ENCODE measurements around the gene MAP3K14.

The MAP3K14 gene

DNA sequence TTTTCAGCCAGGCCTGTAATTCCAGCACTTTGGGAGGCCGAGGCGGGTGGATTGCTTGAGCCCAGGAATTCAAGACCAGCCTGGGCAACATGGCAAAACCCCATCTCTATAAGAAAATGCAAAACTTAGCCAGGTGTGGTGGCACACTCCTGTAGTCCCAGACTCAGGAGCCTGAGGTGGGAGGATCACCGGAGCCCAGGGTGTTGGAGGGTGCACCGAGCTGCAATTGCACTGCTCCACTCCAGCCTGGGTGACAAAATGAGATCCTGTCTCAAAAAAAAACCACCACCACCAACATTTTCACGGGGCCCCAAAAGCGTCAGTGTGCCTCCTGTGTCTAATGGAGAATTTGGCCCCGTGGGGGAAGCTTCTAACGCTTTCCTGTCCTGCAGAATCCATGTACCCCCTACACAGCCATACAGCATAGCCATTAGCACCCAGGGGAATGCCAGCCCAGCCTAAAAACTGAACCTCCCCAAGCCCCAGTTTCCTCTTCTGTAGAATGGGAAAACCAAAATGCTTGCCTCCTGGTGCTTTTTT is 22.2 kb upstream of the MAP3K14 start:
- DNase-seq (ENCODE audit: low read depth) = no peak

DNA sequence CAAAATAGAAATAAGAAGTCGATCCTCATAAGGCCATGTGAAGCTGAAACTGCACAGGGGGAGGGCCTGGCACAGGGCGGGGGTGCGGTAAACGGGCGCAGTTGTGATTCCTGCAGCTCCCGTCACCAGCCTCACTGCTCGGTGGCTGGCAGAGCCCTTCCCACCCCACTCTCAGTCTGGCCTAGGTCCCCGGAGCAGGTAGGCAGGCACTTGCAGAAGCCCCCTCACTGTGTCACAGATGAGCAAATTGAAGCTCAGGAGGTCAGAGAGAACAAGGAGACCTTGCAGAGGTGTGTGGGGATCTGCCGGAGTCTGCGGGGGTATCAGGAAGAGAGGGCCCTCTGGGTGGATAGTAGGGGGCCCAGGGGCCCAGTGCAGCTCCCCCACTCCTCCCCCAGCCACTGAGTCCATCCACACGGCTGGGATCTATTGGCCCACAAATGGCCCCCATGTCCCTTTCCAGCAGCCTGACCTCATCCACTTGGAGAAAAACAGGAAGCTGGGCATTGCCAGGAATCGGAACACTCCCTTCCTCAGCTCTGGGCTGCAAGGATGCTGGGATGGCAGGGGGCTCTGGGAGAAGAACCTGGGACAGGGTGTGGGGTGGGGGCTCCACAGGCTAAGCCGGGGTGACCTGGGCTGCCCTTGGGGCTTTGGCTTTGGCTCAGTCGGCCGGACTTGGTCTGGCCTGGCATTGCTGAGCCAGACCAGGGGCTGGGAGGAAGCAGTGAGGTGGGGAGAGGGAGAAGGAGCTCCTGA is 21.4 kb upstream of the MAP3K14 start:
- no peak for DNase-seq (ENCODE audit: low read depth)

DNA sequence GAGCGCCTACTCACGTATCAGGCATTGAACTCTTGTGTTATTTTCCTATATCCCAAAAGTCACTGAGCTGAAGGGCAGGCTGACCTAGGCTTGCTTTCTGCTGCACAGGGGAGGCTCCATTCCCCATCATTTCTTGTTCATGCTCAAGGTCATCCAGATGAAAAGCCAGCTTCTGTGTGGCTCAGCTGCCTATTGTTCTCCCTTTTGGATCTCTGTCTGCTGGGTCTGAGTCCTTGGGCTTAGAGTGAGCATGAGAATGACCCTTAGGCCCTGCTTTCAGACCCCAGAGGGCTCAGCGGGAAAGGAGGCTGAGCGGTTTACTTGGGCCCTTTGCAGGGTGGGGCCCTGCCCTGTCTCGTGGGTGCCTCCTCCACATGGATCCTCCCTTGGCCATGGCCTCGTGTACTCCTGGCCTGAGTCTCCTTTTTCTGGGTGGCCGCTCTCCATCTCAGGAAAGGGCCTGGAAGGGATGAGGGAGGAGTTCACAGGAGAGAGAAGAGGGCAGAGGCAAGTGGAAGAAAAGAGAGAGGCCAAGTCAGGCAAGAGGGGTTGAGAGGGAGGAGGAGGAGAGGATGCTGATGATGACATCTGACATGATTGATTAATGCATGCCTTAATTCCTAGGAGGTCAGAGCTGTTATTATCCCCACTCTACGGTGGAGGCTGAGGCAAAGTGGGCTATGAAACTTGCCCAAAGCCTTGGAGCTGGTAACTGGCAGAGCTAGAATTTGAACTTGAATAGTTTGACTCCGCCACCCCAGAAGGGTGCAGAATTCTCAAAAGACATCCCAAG is 19.8 kb upstream of the MAP3K14 start:
- no peak for DNase-seq (ENCODE audit: low read depth)

DNA sequence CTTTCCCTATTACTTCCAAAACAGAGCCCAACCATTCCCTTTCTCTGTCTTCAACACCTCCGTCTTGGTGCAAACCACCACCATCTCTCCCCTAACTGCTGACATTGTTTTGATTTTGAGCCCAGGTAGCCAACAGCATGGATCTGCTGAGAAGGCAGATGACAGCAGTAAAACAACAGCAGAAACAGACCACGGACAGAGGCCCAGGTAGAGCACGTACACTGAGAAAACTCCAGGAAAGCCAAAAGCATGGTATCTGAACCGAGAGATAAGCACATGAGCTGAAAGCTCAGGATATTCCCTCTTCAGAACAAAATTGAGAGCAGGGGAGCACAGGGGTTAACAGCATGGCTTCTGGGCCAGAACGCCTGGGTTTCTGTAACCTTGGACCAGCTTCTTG is 18.9 kb upstream of the MAP3K14 start:
- no peak for DNase-seq (ENCODE audit: low read depth)

DNA sequence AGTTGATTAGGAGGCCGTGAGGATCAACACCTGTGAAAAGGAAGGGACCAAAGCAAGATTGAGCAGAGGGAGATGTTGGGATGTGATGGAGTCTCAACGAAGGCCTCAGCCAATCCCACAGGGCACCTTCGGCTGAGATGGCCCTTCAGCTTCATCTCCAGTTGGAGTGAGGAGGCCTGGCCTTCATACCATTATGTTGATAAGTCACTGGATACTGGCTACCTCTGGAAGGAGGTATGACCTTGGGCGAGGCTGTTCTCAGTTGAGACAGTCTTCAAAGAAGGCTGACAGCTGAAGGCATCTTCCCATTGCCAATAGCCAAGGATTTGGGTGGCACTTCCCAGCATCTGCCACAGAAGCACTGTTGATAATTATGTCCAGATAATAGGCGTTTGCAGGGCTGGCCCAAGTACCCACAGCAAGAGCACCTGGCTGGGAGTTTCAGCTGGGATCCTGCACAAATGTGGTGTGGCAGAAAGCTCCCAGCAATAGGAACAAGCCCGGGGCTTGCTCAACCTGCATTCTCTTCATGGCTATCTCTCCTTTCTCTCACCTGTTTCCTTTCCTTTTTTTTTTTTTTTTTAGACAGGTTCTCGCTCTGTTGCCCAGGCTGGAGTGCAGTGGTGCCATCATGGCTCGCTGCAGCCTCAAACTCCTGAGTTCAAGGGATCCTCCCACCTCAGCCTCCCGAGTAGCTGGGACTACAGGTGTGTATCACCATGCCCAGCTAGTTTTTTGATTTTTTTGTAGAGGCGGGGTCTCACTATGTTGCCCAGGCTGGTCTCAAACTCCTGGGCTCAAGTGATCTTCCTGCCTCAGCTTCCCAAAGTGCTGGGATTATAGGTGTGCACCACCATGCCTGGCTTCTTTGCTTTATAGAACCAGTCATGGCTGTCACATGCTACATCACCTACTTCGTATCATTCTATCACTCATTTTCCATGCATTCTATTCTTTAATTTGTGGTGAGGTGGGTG is 18.2 kb upstream of the MAP3K14 start:
- DNase-seq (ENCODE audit: low read depth) = no peak

DNA sequence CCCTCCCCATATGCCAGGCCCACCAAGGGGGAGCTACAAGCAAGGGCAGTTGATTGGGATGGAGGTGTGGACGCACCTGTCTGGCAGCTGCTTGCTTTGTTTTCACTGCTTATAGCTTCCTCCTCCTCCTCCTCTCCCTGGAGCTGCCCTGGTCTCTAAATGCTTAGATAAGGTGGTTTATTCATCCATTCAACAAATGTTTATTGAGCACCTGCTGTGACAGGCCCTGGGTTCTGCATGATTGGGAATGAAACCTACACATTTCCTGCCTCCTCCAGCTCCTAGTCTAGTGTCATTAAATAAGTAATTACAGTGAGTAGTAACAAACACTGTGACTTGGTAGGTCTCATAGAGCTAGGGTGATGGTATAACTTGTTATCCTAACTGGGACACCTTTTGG is 17.4 kb upstream of the MAP3K14 start:
- DNase-seq (ENCODE audit: low read depth) = no peak

DNA sequence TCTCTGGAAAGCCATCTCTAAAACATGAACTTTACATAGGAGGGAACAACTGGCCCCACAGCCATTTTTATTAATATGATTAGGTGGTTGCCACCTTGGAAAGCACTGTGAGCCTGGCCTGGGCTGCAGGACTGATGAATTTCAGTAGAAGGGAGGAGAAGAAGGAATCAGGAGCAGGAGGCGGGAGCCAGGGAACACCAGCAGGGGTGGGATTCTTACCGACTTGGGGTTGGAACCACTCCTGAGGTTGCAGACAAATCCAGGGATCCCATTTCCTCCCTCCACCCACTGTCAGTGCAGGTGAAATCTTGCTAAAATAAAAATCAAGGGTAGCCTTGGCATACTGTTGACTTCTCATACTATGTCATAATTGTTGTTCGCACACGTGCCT is 16.9 kb upstream of the MAP3K14 start:
- DNase-seq (ENCODE audit: low read depth) = no peak

DNA sequence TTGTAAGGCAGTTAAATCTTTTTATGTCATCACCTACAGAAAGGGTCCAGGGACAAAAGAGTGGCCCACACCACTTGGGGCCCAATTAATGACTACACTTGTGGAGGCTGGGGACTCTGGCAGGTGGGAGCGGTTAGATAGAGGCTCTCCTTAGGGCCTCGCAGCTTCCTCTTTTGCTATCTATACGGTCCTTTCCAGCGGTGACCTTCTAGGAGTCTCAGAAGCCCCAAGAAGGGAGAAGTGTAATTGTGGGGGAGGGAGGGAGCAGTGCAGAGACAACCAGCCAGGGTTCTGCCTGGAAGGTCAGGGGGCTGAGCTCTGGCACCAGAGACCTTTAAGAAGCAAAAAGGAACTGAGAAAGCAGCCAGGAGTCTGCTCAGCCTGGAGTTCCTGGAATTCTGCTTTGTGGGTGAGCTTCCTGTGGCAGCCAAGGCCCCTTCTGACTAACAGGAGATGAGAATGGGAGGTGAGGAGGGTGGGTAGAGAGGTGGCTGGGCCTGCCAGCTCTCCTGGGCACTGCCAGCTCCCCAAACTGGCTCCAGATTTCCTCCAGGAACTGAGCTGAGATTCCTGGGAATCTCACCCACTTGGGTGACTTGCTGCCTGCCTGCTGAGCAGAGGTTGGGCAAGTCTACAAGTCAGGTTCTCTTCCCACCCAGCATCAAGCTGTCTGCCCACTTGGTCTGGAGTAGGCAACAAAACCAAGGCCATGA is 16.3 kb upstream of the MAP3K14 start:
- DNase-seq (ENCODE audit: low read depth) = no peak

DNA sequence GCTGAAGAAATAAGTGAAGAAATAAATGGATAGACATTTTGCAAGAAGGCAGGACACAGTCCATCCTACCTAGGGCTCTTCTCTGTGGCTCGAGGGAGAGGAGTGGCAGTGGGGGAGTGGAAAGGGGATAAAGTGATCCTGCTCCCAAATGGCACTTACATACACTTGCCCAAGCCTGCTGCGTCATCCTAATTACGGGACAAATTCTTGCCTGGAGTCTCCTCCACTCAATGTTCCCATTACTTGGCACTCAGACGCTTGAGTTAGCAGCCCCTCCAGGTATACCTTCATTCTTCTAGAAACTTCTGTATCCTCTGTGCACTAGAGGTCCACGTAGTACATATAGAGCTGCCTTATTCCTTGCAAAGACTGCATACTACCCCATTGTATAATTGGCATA is 15.7 kb upstream of the MAP3K14 start:
- no peak for DNase-seq (ENCODE audit: low read depth)

DNA sequence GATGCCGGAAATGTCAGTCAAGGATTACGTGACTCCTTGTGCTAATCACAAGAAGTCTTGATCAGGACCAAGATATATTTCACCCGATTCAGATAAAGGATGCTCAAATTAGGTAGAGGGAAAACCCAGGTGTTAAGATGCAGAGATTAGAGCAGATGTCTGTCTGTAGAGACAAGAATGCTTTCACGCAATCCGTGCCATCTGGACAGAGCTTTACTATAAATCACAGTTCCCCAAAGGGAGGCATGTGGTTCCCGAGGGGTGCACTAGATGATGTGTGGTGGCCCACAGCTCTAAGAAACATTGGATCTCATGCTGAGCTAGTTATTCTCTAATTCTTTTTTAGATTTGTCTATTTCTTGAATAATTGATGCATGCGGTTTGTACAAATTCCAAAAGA is 9.8 kb upstream of the MAP3K14 start:
- no peak for DNase-seq (ENCODE audit: low read depth)

DNA sequence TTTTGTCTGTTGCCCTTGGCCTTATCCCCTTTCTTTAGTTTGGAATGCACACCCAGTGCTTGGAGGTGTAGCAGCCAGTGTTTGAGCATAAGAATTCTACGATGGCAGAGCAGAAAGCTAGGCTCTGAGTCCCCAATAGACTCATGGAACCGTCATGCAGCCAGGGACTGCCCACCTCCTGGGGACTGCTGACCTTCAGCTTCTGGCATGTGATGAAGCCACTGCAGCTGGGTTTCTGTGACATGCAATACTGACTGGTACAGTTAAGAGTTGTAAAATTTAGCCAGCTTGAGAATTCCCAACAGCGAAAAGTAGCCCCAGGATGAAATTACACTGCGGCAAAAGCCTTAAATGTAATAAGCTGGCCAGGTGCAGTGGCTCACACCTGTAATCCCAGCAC is 9.0 kb upstream of the MAP3K14 start:
- no peak for DNase-seq (ENCODE audit: low read depth)

DNA sequence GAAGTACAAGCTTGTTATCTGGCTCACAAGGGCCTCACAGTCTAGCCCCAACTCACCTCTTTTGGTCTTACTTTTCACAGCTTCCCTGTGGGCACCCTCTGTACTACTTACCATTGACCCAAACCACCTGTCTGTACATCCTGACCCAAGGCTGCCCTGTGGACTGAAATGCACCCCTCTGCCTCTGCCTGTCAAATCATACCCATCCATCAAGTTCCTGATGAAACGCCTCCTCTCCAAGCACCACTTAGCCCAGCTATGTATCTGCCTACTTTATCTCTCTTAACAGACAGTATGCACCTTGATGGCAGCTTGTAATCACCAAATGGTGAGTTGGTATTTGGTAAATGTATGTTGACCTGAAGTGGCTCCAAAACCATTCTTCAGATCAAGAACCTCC is 7.5 kb upstream of the MAP3K14 start:
- no peak for DNase-seq (ENCODE audit: low read depth)

DNA sequence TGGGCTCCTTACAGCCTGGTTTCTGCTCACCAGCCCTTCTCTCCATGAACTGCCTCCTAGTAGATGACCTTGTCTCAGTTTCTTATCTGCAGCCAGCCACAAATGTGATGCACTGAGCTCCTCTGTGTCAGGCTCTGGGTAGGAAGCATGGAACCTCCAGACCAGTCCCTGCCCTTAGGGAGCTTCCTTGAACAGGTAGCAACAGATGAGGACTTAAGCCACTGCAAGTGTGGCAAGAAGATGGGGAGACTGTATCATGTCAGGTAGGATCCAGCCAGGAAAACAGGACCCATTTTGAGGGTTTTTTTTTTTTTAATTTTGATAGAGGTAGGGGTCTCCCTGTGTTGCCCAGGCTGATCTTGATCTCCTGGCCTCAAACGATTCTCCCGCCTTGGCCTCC is 5.3 kb upstream of the MAP3K14 start:
- no peak for DNase-seq (ENCODE audit: low read depth)

DNA sequence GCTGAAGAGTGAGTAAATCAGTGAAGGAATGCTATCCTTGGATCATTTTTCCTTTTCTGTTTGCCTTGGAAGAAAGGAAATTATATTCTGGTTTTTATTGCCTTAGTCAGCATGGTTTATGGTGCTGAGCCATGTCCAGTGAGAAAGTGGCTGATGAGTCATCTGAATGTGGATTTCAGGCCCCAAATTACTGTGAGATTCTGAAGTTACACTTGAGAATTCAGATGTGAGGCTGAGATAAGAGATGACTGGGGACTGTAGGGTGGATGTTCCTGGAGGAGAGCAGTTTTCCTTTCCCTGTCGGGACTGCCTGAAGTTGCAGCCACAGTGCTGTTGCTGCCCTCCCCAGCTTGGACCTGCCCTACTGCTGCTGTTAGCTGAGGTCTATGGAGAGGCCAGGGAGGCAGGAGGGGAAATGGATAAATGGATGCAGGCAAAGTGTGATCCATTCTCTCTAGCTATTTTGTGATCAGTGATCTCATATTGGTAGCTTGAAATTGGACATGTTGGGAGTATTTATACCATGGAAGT is 4.2 kb upstream of the MAP3K14 start:
- no peak for DNase-seq (ENCODE audit: low read depth)

DNA sequence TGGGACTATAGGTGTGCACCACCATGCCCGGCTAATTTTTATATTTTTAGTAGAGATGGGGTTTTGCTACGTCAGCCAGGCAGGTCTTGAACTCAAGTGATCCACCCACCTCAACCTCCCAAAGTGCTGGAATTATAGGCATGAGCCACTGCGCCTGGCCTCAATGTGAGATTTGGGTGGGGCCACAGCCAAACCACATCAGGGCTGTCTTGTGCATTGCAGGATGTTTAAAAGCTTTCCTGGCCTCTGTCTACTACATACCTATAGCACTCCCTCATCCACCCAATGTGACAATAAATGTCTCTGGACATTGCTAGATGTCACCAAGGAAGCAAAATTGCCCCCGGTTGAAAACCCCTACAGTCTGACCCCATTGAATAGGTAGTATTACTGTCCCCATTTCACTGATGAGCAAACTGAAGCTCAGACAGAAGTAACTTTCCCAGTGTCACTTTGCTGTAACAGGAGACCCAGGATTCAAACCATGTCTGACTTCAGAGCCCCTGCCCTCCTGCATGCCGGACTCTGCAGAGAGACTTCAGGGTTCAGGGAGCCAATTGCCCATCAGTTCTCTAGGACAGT is 3.6 kb upstream of the MAP3K14 start:
- DNase-seq (ENCODE audit: low read depth) = no peak

DNA sequence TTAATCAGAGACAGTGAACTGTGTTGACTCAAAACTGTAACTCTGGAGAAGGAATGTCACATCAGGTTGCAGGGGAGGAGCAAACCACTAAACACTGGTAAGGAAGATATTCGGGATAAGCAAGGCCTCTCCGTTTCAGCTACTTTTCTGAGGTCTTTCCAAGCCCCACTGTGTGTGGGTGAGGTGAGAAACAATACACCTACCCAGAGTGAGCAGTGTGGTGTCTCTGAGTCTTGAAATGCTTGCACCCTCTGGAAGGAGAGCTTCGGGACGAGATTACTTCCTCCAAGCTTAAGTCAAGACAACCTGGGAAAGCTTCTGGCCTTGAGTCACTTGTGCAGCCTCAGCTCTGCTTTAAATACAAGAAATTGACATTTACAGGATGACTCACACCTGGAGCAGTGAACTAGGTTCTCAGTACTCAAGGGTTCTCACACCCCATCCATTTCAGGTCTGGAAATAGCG is 2.5 kb upstream of the MAP3K14 start:
- DNase-seq (ENCODE audit: low read depth) = no peak

DNA sequence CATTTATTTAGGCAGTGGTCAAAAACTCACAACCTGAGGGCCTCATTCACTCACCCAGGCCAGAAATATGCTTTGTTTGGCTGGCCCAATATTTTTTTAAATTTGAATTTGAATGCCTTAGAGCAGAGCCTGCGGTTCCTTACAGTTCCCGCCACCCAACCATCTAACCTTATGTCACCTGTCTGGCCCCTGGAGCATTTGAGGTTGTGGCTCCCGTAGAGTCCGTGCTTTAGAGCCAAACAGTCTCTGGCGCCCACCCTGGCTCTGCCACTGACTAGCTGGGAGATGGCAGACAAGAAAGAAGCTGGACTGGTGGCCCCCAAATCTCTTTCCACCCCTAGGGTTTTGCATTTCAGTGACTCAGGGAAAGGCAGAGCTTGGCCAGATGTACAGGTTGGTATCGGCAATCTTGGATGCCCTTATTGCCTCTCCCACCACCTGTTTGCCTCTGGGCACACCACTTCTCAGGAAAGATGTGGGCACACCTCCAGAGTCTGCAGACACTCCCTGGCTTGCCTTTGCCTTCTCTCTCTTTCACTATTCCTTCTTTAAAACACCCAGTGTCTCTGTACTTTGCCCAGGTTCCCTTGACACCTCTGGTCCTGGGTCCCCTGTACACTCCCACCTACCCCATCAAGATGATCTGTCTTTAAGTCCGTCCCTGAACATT is 1.9 kb upstream of the MAP3K14 start:
- DNase-seq (ENCODE audit: low read depth) = no peak

DNA sequence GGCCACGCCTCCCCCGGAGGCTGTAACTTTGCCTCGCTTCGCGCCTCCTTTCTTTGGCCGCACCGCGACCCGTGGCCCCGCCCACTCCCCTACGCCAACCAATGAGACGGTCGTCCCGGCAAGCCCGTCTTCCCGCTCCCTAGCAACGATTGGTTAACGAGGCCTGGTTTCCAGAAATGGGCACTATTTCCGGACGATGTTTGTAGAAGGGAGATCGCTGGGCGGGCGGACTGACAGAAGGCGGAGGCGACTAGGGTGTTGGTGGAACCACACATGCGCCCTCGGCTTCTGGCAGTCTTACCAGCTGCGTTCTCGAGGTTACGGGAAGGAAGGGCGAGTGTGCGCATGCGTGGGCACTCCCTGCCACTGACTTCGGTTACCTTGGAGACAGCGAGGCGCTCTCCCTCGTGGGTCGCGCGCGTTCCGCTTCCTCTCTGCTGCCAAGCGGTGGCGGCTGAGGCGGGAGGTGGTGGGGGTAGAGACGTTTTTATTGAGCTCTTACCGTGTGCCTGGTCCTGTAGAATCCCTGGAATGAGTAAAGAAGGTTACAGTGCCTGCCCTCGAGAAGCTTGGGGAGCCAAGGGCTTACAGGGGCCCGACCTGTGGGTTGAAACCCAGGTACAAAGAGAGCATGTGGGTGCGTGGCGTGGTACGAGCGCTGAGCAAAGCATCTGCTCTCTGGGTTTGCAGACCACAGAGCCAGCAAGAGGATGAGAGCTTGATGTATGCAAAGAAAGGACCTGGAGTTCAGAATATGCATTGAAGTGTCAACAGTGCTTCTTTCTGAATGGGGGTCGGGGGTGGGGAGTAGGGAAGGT is 500 bp upstream of the MAP3K14 start:
- peak; percentile 100 for DNase-seq (ENCODE audit: low read depth)
